HG03520 (cell line): ENCODE data around the gene LCN1.

ENCODE experiments used
- ATAC-seq: cut with Tn5 transposase; IDR thresholded peaks from one replicate; pipeline ENCODE4 v1.9.1; 2021; ENCODE audit warnings: mild to moderate bottlenecking, moderate library complexity; ENCODE audit not compliant: unreplicated experiment

Gene LCN1

DNA sequence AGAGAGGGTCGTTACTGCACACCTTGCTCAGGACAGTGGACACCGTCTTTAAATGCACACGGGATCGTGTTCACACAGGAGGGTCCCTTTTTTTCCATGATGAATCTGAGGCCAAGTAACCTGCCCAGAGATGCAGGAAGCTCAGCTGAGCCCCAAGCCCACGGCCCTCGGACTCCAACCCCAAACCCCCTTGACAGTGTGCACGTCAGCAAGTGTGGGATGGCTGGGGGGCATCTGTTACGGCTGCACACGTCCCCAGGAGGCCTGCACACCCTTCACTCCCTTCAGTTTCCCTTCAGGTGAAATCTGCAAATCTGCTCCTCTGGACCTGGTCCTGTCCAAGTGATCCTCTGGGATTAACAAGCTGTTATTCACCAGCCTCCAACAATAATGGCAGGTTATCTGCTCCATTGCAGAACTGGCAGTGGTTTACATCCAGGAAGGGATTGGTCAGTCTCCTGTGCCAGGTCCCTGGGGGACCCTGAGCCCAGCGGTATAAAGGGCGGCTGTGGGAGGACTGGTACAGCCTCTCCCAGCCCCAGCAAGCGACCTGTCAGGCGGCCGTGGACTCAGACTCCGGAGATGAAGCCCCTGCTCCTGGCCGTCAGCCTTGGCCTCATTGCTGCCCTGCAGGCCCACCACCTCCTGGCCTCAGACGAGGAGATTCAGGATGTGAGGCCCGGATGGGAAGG, at the start of gene LCN1:
Gene LCN1, plus strand, starts transcription at position 525 of the 692 bp plus-strand sequence. Its CDS starts 58 bp downstream, at position 583.
- ATAC-seq = no peak

DNA sequence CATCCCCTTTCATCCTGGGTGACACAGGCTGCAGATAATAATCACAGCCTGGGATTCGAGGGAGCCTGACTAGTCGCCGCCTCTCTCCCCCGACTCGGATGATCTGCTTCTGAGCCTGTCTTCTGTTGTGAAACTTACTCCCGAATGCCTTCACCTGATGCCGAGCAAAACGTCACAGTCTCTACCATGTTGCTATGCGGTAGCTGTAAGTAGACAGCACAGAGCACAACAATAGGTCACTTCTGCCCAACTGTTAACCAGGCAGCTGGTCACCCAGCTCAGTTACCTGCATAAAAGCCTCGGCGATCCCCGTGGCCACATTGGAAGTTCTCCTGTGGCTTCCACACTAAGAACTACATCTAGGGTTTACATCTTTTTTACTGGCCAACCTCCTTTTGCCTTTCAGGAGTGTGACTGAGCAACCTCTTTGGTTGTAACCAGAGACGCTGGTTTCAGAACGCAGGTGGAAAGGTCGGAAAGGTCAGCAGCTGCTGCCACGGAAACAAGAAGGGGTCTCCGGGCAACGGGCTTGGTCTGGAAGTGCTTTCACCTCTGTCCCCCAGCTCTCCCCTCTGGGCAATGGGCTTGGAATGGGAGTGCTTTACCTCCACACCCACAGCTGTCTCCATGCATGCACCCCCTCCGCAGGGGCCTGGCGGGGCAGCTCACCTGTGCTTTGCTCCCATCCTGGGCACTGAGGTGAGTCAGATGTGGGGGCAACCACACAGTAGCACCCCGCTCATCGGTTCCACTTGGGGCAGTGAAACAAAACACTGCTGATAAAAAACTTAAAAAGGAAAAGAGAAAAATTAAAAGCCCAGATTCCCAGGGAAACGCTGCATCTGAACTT, 49.2 kb upstream of the LCN1 start:
- no peak for ATAC-seq

DNA sequence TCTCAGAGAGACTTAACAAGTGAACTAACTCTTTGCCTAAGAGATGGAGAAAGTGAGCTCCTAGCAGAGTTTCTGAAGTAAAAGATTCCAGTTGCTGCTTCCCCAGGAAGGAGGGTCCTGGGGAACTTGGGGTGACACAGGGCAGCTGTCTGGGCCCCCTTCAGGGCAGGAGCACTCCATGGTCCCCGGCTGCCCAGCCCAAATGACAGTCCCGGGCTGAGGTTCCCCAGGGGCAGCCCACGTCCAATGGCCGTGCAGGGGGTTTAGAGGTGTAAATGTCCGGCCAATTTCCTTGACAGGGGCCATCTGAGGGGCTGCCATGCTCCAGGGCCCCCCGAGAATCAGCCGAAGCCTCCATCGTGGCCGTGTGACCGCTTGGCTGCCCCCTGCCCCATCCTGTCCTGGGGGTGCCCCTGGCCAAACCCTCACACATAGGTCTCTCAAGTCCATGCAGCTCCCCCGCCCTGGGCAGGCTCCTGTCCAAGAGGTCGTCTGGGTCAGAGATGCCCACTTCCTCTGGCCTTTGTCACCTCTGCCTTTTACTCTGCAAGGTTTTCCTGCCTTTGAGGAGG, 47.2 kb upstream of the LCN1 start:
- no peak for ATAC-seq

DNA sequence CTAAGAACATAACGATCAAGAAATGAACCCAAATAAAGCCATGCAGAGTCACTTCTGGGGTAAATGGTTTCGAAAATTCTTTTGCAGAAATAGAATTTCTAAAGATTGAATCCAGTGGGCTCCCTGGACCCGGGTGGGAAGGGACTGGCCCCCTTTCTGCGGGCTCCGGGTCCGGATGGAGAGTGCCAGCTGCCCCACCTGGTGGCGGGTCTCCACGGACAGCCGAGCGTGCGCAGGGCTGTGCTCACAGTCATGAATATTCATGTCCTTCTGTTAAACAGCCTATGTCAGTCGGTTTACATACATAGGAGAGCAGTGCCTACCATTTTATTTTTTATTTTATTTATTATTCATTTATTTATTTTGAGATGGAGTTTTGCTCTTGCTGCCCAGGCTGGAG, 46.3 kb upstream of the LCN1 start:
- ATAC-seq = no peak

DNA sequence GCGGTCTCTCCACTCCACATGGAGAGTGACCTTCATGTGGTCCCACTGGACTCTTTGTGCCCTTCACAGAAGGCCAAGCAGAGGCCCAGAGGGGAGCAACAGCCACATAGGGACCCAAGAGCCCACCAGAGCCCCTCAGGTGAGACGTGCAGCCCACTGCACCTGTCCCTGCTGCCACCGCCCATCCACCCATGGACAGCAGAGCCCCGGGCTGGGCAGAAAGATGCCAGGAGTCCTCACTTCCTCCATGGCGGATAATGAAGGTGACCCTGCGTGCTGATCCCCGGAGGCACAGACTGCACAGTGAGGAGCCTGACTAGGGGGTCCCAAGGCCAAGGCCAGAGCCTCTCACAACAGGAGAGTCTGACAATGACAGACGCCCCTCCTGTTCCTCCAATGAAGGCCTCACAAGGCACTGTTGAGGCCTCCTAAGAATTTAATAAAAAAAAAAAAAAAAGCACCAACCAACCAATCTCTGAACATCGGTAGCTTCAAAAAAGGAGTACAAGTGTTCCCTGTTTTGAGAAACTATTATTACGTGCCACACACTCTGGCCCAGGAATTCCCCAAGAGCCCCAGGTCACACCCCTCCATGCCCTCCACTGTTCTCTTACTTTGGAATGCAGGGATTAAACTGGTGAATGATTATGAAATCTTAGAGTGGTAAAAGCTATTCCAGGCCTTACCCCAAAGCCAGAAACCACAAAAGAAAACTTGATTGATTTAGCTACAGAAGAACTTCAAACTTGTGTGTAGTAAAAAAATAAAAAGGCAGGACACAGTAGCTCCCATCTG, 44.5 kb upstream of the LCN1 start:
- ATAC-seq = no peak

DNA sequence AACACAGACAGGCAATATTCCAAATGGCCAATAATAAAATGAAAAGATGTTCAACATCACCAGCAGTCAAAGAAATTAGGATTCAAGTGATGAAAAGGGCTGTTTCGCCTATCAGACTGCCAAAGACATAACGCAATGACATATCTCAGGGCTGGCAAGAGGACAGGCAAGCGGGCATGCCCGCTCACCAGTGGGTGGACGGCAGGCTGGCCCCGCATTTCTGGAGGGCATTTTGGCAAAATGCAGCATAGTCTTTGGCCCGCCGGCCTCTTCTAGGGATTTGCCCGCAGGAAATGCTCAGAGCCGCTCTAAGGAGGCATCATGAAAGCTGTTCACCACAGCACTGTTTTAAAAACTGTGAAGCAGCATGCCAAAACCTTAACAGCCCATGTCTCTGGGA, 43.0 kb upstream of the LCN1 start:
- no peak for ATAC-seq

DNA sequence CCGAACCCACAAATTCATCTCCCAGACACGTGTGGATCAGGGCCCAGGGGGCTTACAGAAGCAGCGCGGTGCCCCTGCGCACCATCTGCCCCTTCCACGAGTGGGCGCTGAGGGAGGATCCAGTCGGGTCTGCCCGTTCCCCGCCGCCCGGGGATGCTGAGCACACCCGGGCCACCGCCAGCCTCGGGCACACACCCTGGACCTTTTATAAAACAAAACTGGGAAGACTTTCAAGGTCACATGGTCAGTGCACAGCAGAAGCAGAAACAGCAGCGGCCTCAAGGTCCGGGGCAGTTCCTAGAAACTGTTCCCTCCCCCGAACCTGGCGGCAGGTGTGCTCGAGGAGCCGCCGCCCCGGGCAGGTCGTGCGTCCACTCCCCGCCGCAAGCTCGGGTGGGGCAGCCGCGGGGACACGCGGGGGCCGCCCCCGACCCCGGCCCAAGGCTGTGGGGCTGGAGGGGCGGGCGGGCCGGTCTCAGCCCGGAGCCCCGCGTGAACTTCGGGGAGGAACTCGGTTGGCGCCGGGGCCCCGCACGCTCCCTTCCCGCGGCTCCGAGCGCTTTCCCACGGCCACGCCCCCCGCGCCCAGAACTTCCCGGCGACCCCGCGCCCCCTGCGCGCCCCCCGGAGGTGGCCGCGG, 42.3 kb upstream of the LCN1 start:
- ATAC-seq = no peak

DNA sequence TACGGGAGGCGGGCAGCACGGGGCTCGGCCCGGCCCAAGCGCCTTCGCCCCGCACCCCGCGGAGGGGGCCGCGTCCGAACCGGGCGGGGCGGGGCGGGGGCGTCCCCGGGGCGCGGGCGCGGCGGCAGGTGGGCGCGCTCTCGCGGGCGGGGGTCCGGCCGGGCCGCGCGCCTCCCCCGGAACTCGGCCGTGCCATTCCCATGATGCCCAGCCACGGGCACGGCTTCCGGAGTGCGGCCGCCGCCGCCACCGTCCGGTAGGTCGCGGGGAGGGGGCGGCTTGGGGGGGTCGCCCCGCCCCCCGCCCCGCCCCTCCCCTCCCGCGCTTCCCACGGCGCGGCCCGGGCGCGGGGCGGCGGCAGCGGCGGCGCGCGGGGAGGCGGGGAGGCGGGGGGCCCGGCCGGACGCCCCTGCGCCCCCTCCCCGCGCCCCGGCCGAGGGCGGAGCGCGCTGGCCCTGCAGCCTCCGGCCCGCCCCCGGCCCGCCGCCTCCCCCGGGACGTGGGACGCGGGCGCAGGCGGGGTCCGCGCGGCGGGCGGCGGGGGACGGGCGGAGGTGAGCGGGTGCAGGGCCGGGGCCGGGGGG, 41.7 kb upstream of the LCN1 start, which contains the start of gene PPP1R26:
Gene PPP1R26, plus strand, starts transcription at position 314 of the 584 bp plus-strand sequence. CDS start 4,729 bp downstream, outside the sequence.
- no peak for ATAC-seq

DNA sequence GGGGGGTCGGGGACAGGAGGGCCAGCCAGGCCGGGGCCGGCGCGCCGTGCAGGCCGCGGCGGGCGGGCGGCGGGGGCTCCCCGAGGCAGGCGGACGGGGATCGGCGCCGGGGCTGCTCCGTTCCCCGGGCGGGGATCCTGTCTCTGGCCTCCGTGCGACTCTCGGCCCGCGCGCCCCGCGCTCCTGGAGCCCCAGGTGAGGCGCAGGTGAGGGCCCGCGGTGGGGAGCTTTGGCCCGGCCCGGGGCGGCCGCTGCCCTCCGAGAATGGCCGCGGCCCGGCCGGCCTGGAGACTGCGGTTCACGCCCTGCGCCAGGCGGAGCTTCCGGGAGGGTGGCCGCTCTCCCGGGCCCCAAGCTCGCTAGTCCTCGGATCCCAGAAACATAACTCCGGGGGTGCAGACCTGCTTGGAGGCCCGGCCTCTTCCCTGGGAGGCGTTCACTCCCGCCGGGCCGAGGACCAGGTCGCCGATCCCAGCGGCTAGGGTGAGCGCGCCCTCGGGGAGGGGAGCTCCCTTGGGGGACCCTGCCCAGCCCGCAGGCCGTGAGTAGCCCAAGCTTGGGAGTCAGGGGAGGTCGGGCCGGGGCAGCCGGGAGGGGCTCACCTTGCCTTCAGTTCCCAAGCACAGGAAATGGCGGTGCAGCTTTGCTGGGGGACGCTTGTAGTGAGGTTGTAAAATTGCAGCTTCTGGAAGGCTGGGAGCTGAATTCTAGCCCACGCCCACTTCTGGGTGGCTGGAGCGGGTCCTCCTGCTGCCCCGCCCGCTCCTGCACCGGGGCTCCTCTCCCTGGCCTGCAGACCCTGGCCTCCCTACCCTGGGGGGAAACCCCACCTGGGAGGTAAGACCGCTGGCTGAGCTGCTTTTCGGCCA, 40.9 kb upstream of the LCN1 start:
- no peak for ATAC-seq

DNA sequence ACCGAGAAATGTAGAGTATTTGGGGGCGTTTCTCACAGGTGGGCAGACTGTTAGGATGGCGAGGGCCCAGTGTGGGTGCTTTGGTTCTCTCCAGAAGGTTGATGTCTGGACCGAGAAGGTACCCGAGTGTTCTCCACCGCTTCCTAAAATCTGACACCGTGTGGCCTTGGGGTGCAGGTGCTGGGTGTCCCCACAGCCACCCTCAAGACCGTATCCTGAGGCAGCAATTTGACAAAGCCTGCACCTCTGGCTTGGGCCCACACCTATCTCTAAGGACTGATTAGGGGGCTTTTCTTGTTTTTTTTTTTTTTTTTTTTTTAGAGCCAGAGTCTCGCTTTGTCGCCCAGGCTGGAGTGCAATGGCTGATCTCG, 40.3 kb upstream of the LCN1 start:
- ATAC-seq = no peak

DNA sequence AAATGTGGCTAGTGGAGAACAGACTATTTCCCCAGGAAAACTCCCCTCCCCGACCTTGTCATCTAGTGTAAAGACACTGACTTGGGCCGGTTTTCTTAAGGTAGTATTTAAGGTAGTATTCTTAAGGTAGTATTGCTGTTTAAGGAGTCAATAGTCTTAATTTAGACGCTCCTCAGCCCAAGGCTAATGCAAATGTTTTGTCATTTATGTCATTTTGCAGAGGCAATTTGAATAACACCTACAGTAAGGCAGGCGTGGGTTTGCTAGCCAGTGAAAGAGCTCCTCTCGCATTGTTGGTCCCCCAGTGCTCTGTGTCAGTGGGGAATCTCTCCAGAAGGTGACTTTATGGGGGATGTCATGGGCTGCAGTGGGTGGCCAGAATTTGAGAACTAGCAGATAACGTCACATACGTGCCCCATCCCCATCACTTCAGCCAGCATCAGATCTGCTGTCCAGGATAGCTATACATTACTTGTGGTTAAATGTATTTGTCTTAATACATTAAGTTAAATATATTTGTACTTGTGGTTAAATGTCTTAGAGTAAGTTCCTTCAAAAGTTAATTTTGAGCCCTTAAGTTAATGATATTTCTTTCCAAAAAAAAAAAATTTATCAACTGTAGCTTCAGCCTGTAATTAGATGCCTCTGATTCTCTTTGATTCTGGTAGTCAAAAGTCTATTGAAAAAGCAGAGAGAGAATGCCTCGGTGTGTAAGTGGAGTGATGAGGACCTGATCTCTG, 39.1 kb upstream of the LCN1 start:
- ATAC-seq = no peak

DNA sequence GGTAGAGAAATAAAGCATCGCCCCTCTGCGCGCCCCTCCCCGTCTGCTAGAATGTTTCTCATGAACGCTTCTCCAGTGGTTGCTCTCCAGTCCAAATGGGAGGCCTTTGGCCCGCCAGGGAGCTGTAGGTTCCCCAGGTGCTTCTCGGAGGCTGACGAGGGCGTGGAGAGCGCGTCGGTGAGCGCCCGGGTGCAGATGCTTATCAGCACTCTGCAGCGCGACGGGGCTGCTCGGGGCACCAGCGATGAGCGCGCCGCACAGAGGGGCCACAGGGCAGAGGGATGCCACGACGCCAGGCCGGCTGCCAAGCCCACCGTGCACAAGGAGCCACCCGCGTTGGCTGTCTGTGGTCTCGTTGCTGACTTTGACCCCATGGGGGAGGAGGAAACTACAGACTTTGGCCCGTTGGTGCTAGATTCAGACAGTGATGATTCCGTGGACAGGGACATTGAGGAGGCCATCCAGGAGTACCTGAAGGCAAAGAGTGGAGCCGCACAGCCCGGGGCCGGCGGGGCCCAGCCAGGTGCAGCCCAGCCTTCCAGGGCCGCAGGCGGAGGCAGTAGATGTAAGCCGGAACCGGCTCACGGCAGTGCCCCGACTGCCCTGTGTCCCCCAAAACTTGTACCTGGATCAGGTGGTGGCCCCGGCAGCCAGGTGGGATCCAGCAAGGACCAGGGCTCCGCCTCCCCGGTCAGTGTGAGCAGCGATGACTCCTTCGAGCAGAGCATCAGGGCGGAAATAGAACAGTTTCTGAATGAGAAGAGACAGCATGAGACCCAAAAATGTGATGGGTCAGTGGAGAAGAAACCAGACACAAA, 36.6 kb upstream of the LCN1 start:
- ATAC-seq = no peak

DNA sequence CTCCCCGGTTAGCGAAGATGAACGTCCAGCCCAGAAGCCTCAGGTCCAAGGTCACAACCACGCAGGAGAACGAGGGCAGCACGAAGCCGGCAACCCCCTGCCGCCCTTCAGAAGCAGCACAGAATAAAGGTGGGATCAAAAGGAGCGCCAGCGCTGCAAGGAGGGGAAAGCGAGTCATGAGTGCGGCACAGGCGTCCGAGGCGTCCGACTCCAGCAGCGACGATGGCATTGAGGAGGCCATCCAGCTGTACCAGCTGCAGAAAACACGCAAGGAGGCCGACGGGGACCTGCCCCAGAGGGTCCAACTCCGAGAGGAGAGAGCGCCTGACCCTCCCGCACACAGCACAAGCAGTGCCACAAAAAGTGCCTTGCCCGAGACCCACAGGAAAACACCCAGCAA, 35.9 kb upstream of the LCN1 start:
- ATAC-seq = no peak

DNA sequence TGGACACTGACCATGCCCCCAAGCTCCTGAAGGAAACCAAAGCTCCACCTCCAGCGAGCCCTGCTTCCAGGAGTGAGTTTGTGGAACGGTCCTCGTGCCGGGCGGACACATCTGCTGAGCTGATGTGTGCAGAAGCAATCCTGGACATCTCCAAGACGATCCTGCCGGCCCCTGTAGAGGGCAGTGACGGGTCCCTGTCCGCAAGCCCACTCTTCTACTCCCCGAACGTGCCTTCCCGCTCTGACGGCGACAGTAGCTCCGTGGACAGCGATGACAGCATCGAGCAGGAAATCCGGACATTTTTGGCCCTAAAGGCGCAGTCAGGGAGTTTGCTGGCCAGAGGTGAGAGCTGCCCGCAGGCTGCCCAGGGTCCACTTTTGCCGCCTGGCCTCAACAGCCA, 35.4 kb upstream of the LCN1 start:
- no peak for ATAC-seq

DNA sequence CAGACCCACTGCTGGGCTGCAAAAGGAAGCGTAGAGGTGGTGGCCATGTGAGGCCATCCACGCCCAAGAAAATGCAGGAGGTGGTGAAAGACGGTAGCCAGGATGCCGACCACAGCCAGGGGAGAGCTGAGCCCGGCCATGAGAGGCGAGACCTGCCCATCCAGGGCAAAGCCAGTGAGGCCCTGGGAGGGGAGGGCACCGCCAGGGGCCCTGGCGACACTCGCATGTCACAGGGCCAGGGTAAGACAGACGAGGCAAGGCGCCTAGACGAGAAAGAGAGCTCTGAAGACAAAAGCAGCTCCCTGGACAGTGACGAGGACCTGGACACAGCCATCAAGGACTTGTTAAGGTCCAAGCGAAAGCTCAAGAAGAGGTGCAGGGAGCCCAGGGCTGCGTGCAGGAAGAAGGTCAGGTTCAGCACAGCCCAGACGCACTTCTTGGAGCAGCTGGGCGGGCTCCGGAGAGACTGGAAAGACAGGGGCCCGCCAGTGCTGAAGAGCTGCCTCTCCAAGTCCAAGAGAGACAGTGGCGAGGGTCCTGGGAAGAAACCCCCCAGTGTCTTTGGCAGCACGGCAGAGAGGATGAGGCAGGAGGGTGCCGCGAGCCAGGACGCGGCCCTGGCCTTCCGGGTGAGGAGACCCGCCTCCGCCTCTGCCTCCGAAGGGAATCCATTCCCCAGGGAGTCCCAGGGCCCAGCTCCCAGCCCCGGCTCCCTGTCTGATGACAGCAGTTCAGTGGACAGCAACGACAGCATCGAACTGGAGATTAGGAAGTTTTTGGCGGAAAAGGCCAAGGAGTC, 34.8 kb upstream of the LCN1 start:
- ATAC-seq = no peak

DNA sequence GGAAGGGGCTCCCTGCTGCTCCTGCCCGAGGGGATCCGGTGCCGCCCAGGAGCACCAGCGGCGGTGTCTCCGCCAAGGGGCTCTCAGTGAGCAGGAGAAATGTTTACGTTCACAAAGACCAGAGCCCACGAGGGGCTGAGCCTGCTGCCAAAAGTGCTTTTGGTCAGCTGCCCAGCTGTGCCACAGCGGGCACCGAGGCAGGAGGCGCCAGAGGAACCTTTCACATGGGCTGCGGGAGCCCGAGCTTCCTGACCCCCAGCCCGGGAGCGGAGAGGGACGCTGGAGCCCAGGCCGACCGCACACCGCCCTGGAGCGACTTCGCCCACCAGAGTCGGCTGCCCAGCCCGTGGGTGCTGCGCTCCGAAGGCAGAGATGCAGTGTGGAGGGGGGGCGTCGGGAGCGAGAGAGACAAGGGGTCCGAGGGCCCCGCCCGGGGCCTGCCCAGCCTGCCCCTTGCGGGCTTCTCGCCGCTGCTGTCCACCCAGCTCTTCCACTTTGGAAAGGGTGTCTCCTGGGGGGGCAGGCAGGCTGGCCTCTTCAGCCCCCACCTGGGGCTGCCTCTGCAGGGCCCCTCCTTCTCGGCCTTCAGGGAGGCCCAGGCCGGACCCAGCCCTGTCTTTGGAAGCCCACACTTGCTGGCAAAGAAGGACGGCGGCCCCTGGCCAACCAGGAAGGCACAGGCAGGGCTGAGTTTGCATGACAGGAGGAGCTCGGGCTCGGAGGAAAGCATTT, 33.8 kb upstream of the LCN1 start:
- ATAC-seq = no peak

DNA sequence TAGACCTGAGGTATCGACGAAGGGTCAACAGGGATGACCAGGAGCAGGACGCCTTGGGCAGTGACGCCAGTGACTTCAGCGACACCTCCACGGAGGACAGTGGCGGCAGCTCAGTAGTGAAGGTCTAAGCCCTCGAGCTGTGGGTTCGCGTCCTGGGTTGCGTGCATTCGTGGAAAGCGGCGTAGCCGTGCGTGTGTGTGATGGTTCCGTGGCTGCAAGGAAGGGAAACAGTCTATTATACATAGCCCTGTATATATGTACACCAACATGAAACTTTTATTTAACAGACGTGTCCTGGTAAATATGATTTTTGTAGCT, 33.3 kb upstream of the LCN1 start:
- ATAC-seq = no peak
